ENCODE measurements around the gene FYTTD1.

DNA sequence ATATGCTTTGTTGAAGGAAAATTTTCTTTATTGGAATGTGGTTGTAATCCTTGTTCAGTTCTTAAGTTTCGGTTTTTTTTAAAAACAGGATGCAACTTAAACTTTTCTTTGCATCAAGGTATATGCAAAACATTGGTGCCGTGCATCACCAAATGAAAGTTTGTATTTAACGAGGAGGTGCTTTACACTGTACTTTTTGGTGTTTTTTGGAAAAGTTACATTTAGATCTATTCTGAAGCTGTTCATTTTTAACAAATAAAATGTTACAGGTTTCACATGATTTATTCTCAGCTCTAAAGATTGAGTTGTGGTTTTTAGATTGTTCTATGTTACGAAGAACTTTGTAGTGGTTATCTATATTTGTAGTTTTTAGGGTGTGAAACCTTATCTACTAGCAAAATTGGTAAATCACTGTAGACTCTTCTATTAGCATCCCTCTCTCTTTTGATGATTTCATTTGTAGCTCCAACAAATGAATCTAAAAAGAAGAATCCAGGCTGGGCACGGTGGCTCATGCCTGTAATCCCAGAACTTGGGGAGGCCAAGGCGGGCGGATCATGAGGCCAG is 34.4 kb downstream of the FYTTD1 start:
- TF ChIP-seq POLR2A (IDR thresholded peaks at IDR 0.05; ENCODE audit: low read length), result no peak
- TF ChIP-seq, protein P1, sequence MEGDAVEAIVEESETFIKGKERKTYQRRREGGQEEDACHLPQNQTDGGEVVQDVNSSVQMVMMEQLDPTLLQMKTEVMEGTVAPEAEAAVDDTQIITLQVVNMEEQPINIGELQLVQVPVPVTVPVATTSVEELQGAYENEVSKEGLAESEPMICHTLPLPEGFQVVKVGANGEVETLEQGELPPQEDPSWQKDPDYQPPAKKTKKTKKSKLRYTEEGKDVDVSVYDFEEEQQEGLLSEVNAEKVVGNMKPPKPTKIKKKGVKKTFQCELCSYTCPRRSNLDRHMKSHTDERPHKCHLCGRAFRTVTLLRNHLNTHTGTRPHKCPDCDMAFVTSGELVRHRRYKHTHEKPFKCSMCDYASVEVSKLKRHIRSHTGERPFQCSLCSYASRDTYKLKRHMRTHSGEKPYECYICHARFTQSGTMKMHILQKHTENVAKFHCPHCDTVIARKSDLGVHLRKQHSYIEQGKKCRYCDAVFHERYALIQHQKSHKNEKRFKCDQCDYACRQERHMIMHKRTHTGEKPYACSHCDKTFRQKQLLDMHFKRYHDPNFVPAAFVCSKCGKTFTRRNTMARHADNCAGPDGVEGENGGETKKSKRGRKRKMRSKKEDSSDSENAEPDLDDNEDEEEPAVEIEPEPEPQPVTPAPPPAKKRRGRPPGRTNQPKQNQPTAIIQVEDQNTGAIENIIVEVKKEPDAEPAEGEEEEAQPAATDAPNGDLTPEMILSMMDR (IDR thresholded peaks at IDR 0.05), result no peak
- TF ChIP-seq EP300 (IDR thresholded peaks at IDR 0.05), result no peak
- TF ChIP-seq RNF2 (IDR thresholded peaks at IDR 0.05; ENCODE audit: borderline replicate concordance, low read depth), result no peak
- TF ChIP-seq, protein P2, sequence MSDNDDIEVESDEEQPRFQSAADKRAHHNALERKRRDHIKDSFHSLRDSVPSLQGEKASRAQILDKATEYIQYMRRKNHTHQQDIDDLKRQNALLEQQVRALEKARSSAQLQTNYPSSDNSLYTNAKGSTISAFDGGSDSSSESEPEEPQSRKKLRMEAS (IDR thresholded peaks at IDR 0.05), result no peak
- TF ChIP-seq PHF8 (IDR thresholded peaks at IDR 0.05; ENCODE audit: borderline replicate concordance, low read depth), result no peak
- no peak for TF ChIP-seq RAD21 (conservative IDR thresholded peaks at IDR 0.05 in 1 of 2, IDR thresholded peaks at IDR 0.05 in 1 of 2)
- no peak for TF ChIP-seq JUN (IDR thresholded peaks at IDR 0.05)
- TF ChIP-seq NR3C1 (IDR thresholded peaks at IDR 0.05), result no peak
- TF ChIP-seq SMC3 (IDR thresholded peaks at IDR 0.05), result no peak
- no peak for TF ChIP-seq CHD4 (IDR thresholded peaks at IDR 0.05; ENCODE audit: borderline replicate concordance)

All from A549 (cell line).